Naive B cell (primary cell): ENCODE measurements around the gene LPO. TPM values are rescaled to one million over a fixed set of nuclear protein-coding genes. Genes with fewer than 3 reads are reported as not detected.

Experiments
- ATAC-seq, 2 donors: fragments of 150-1000 bp; cut with Tn5 transposase; 2 replicates each; pipeline ENCODE4 v1.10.0; 2021; ENCODE audit warnings: low read depth in 2 of 2, mild to moderate bottlenecking in 2 of 2, moderate library complexity in 2 of 2
- DNase-seq: peaks from one replicate; pipeline ENCODE4 v3.0.0; 2022
- H3K27ac Mint-ChIP-seq, 6 donors: one replicate each; pipeline ENCODE4 v1.8.0; 2020 to 2022; ENCODE audit warnings: mild to moderate bottlenecking in 6 of 6, mixed read lengths in 6 of 6, moderate library complexity in 5 of 6, inconsistent platforms in 2 of 6
- H3K27me3 Mint-ChIP-seq, 3 donors: one replicate each; pipeline ENCODE4 v1.8.0; 2021 to 2022; ENCODE audit warnings: mixed read lengths in 3 of 3, mild to moderate bottlenecking in 1 of 3
- H3K36me3 Mint-ChIP-seq, 2 donors: one replicate each; pipeline ENCODE4 v1.8.0; 2020 to 2022; ENCODE audit warnings: mixed read lengths in 2 of 2, inconsistent platforms in 1 of 2, mild to moderate bottlenecking in 1 of 2
- H3K4me1 Mint-ChIP-seq, 3 donors: one replicate each; pipeline ENCODE4 v1.8.0; 2020 to 2022; ENCODE audit warnings: mixed read lengths in 3 of 3, inconsistent platforms in 1 of 3, mild to moderate bottlenecking in 1 of 3, moderate library complexity in 1 of 3
- H3K4me3 Mint-ChIP-seq, 8 donors: one replicate each; pipeline ENCODE4 v1.8.0; 2020 to 2022; ENCODE audit warnings: mild to moderate bottlenecking in 8 of 8, mixed read lengths in 8 of 8, moderate library complexity in 8 of 8, inconsistent platforms in 2 of 8
- H3K9me3 Mint-ChIP-seq, 7 donors: one replicate each; pipeline ENCODE4 v1.8.0; 2020 to 2022; ENCODE audit warnings: mixed read lengths in 7 of 7, mild to moderate bottlenecking in 5 of 7, inconsistent platforms in 2 of 7, moderate library complexity in 1 of 7
- polyA plus RNA-seq, 6 donors: library from polyadenylated mRNA; unstranded; fragments of 300-500 nt; fragmentation: Illumina TruSeq; gene quantifications; one replicate each; pipeline ENCODE4 v1.2.3, GENCODE V29; 2021; ENCODE audit warnings: low read depth in 6 of 6

Gene LPO
- polyA plus RNA-seq, 6 donors from 2014 or later = not detected

DNA sequence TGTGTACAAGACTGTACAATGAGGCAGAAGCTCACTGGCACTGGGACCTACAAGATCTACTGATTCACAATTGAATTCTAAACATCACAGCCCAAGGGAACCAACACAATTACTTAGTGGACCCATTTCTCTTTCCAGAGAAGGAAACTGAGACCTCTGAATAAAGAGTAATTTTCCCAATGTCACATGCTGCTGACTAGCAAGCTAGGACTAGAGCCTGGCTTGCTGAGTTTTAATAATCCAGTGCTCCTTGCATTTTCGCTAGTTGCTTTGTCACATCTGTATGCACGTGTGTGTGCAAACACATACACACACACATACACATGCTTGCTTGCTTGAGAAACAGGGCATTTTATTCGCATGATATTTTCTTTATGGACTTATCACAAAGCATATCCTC lies 3.9 kb upstream of the LPO start:
- Mint-ChIP-seq H3K27me3 (peaks cover 9 to 23% (median 13%) of the 10 kb centered on the region in 3 donors), H3K4me3 (no peak overlapping the region), H3K27ac (peak overlapping the region in 1 of 6 donors; percentile 21), H3K36me3 (no peaks in the 10 kb centered on the region), H3K9me3 (no peaks in the 10 kb centered on the region), H3K4me1 (peaks cover 17 to 27% (median 18%) of the 10 kb centered on the region in 3 donors)
- DNase-seq (no peak), ATAC-seq (no peak)

DNA sequence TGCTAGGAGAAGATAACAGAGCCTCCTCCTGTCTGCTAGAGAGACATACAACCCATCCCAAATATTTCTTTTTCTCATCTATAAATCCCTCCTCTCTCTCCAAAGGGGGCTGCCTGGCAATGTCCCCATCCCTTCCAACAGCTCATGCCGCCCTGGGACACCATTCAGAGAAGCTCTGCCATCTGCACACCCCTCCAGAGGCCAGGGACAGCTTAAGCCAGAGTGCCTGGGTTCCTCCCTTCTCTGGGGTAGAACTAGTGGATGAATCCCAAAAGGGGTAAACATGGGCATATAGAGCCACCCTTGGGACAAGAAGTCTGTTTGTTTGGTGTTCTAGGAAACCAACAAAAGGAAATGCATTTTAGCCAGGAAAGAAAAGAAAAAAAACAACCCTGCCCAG lies 2.6 kb upstream of the LPO start:
- Mint-ChIP-seq H3K4me1 (peaks cover 17 to 27% (median 18%) of the 10 kb centered on the region in 3 donors), H3K4me3 (no peak overlapping the region), H3K27ac (no peak overlapping the region), H3K27me3 (peaks cover 18 to 36% (median 26%) of the 10 kb centered on the region in 3 donors), H3K9me3 (no peaks in the 10 kb centered on the region), H3K36me3 (no peaks in the 10 kb centered on the region)
- ATAC-seq = no peak
- no peak for DNase-seq

DNA sequence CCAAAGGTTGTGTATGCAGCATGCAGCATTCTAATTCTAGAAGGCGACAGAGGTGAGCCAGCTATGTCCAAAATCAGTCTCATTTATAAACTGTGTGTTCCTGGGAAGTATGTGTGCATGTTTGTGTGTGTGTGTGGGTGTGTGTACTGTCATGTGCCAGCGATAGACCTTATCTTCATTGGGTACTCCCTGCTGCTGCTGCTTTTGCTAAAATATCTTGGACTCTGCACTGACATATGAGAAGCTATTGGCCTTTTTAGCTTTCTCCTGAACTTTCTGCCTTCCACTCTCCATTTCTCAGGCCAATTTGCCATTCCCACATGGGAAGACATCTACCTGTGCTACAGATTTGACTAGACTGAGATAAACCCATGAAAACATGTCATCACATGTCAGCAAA lies 2.0 kb upstream of the LPO start:
- ATAC-seq (no peak), DNase-seq (no peak)
- Mint-ChIP-seq H3K9me3 (no peaks in the 10 kb centered on the region), H3K4me3 (no peak overlapping the region), H3K4me1 (peaks cover 17 to 27% (median 18%) of the 10 kb centered on the region in 3 donors), H3K27ac (peak overlapping the region in 1 of 6 donors; percentile 30), H3K27me3 (peaks cover 20 to 42% (median 29%) of the 10 kb centered on the region in 3 donors), H3K36me3 (no peaks in the 10 kb centered on the region)

- DNase-seq (no peak), ATAC-seq (no peak)
- no peak overlapping the region for H3K27ac Mint-ChIP-seq
- peaks cover 33 to 70% (median 56%) of the 10 kb centered on the region in 3 donors for H3K27me3 Mint-ChIP-seq
- no peaks in the 10 kb centered on the region for H3K36me3 Mint-ChIP-seq
- no peaks in the 10 kb centered on the region for H3K9me3 Mint-ChIP-seq
- peaks cover 0 to 3% (median 0%) of the 10 kb centered on the region in 3 donors for H3K4me1 Mint-ChIP-seq
- H3K4me3 Mint-ChIP-seq = no peak overlapping the region
Measured at GRCh38 chr17:58239987-58240386, 1.6 kb downstream of the LPO start.

- no peaks in the 10 kb centered on the region for H3K9me3 Mint-ChIP-seq
- ATAC-seq (no peak), DNase-seq (no peak)
- peaks cover 28 to 71% (median 69%) of the 10 kb centered on the region in 3 donors for H3K27me3 Mint-ChIP-seq
- H3K27ac Mint-ChIP-seq = no peak overlapping the region
- H3K4me3 Mint-ChIP-seq = no peak overlapping the region
- H3K36me3 Mint-ChIP-seq = no peaks in the 10 kb centered on the region
- H3K4me1 Mint-ChIP-seq = no peaks in the 10 kb centered on the region
Measured at GRCh38 chr17:58242171-58242784, 3.9 kb downstream of the LPO start.

DNA sequence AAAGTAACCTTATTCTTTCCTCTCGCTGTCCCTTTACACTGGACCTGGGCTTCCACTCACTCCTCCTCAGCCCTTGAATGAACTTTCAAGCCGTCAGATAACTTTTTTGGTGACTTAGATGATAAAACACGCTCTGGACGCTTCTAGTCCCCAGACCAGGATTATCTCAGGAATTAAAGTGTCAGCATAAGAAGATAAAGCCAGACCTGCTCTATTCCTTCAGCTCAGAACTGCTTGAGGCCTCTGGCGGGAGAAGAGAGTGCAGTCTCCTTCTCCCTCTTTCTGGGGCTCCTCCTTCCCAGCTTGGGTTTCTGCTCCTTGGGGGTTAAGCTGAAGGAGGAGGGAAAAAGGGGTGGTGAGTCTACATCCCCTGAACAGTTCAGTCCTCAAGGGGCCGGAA lies 6.6 kb downstream of the LPO start:
- Mint-ChIP-seq H3K4me1 (peaks cover 9 to 12% (median 10%) of the 10 kb centered on the region in 3 donors), H3K36me3 (no peaks in the 10 kb centered on the region), H3K9me3 (no peaks in the 10 kb centered on the region), H3K4me3 (no peak overlapping the region), H3K27me3 (peaks cover 35 to 64% (median 52%) of the 10 kb centered on the region in 3 donors), H3K27ac (no peak overlapping the region)
- DNase-seq (no peak), ATAC-seq (no peak)

- Mint-ChIP-seq H3K27me3 (peaks cover 36 to 57% (median 46%) of the 10 kb centered on the region in 3 donors), H3K4me3 (no peak overlapping the region), H3K9me3 (no peaks in the 10 kb centered on the region), H3K27ac (peak overlapping the region in 1 of 6 donors; percentile 1), H3K36me3 (no peaks in the 10 kb centered on the region), H3K4me1 (peaks cover 10 to 16% (median 13%) of the 10 kb centered on the region in 3 donors)
- ATAC-seq (no peak), DNase-seq (no peak)
Measured at GRCh38 chr17:58245428-58246103, 7.2 kb downstream of the LPO start.

GRCh38 chr17:58246104-58246740 lies 7.8 kb downstream of the LPO start:
- DNase-seq = no peak
- Mint-ChIP-seq H3K4me1 (peaks cover 10 to 16% (median 13%) of the 10 kb centered on the region in 3 donors), H3K27me3 (peaks cover 34 to 51% (median 42%) of the 10 kb centered on the region in 3 donors), H3K36me3 (no peaks in the 10 kb centered on the region), H3K27ac (peak overlapping the region in 1 of 6 donors; percentile 25), H3K4me3 (no peak overlapping the region), H3K9me3 (no peaks in the 10 kb centered on the region)
- ATAC-seq = no peak

- no peaks in the 10 kb centered on the region for H3K36me3 Mint-ChIP-seq
- peaks cover 32 to 45% (median 36%) of the 10 kb centered on the region in 3 donors for H3K27me3 Mint-ChIP-seq
- peaks cover 10 to 16% (median 13%) of the 10 kb centered on the region in 3 donors for H3K4me1 Mint-ChIP-seq
- no peaks in the 10 kb centered on the region for H3K9me3 Mint-ChIP-seq
- ATAC-seq = no peak
- H3K27ac Mint-ChIP-seq = no peak overlapping the region
- DNase-seq = no peak
- H3K4me3 Mint-ChIP-seq = no peak overlapping the region
Measured at GRCh38 chr17:58246781-58247180, 8.4 kb downstream of the LPO start.

DNA sequence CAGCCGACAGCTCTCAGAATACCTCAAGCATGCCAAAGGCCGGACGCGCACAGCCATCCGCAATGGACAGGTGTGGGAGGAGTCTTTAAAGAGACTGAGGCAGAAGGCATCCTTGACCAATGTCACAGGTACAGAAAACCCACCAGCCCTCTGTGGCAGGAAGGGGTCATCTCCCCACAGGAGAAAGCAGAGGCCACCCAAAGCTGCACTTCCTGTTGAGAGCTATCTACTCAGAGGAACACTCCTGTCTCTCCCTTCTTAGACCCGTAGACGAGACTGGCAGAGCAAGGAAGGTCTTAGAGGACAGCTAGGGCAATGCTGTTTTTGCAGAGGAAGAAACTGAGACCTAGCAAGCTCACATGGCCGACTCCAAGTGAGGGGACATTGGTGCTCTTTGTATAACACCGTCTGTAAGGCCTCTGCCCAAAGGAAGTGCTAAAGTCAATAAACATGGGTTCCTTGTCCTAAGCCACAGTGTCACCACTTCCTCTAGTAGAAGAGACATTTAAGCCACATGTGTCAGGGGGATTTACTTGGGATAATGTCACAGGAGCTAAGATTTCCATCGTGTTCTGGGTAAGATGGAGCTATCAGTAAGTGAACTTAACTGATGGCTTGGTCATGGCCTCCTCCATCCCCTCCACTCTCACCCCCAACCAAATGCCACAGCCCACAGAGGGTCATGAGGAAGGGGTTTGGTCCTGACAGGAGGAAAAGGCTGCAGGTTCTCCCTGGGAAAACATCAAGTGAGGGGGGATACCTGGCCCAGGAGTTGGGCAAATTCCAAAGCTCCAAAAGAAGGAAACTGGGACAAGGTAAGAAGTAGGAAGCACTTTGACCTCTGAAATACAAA lies 9.4 kb downstream of the LPO start:
- H3K4me1 Mint-ChIP-seq = peaks cover 10 to 16% (median 13%) of the 10 kb centered on the region in 3 donors
- DNase-seq = no peak
- peak overlapping the region in 4 of 8 donors; percentile 35 to 49 (median 40) for H3K4me3 Mint-ChIP-seq
- H3K9me3 Mint-ChIP-seq = no peaks in the 10 kb centered on the region
- no peak for ATAC-seq
- H3K27me3 Mint-ChIP-seq = peaks cover 30 to 40% (median 32%) of the 10 kb centered on the region in 3 donors
- H3K36me3 Mint-ChIP-seq = no peaks in the 10 kb centered on the region
- no peak overlapping the region for H3K27ac Mint-ChIP-seq

GRCh38 chr17:58248955-58249269 lies 10.5 kb downstream of the LPO start:
- Mint-ChIP-seq H3K9me3 (no peaks in the 10 kb centered on the region), H3K36me3 (no peaks in the 10 kb centered on the region), H3K4me3 (peak overlapping the region; percentile 31 to 90 (median 83)), H3K4me1 (peaks cover 10 to 16% (median 13%) of the 10 kb centered on the region in 3 donors), H3K27me3 (peaks cover 23 to 28% (median 26%) of the 10 kb centered on the region in 3 donors), H3K27ac (no peak overlapping the region)
- DNase-seq (no peak), ATAC-seq (no peak)

- H3K9me3 Mint-ChIP-seq = no peaks in the 10 kb centered on the region
- DNase-seq (peak; percentile 70), ATAC-seq (peak; percentile 90 to 91)
- H3K4me3 Mint-ChIP-seq = peak overlapping the region; percentile 66 to 90 (median 84)
- H3K27ac Mint-ChIP-seq = peak overlapping the region in 1 of 6 donors; percentile 62
- peaks cover 19 to 22% (median 21%) of the 10 kb centered on the region in 3 donors for H3K27me3 Mint-ChIP-seq
- peaks cover 10 to 16% (median 13%) of the 10 kb centered on the region in 3 donors for H3K4me1 Mint-ChIP-seq
- H3K36me3 Mint-ChIP-seq = no peaks in the 10 kb centered on the region
Measured at GRCh38 chr17:58249270-58250133, 11.1 kb downstream of the LPO start.
